ENCODE results near the gene ICE1.

The ICE1 gene

DNA sequence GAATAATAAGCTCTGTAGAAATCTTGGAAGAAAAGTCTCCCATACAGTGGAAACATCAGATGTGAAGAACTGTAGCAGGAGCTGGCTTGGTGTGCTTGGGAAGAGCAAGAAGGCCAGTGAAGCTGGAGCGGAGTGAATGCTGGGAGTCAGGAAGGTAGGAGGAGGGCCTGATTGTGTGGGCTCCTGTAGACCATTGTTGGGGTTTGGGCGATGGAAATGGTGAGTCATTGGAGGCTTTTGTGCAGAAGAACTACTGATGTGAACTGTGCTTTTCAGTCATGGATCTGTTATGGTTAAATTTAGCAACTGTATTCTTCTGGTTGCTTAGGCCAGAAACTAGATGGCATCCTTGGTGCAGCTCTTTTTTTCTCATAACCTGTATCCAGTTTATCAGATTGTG is 2.3 kb downstream of the ICE1 start:
- H3K9me3 ChIP-seq (ENCODE audit: control insufficient read depth, low read length), result no peaks in the 10 kb centered on the region
- H3K27me3 ChIP-seq (ENCODE audit: control insufficient read depth, insufficient read depth, low read length), result no peaks in the 10 kb centered on the region
- H3K4me3 ChIP-seq (ENCODE audit: low read length), result no peak overlapping the region
- H3K4me1 ChIP-seq (ENCODE audit: control insufficient read depth, insufficient read depth, low read length), result peaks cover 21% of the 10 kb centered on the region
- H3K9ac ChIP-seq (ENCODE audit: low read length), result no peak overlapping the region
- H3K36me3 ChIP-seq (ENCODE audit: control insufficient read depth, insufficient read depth, low read length), result no peaks in the 10 kb centered on the region

DNA sequence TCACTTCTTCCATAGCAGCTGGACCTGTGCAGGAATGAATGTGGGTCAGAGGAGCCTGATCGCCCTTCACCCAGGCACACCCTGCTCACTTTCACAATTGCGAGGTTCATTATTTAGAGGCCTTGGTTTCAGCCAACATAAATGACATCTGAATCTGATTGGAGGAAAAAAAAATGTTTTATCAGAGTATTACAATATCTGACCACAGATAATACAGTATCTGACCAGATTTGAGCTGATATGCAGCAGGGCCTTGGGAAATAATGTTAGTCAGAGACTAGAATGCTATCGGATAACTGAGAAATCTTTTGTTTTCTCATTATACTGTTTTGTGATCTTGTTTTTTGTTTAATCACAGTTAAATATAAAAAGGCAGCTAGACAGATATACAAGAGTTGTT is 7.7 kb downstream of the ICE1 start:
- H3K4me1 ChIP-seq (ENCODE audit: control insufficient read depth, insufficient read depth, low read length), result peaks cover 7% of the 10 kb centered on the region
- H3K9ac ChIP-seq (ENCODE audit: low read length), result no peak overlapping the region
- no peaks in the 10 kb centered on the region for H3K36me3 ChIP-seq (ENCODE audit: control insufficient read depth, insufficient read depth, low read length)
- H3K27me3 ChIP-seq (ENCODE audit: control insufficient read depth, insufficient read depth, low read length), result no peaks in the 10 kb centered on the region
- H3K4me3 ChIP-seq (ENCODE audit: low read length), result no peak overlapping the region
- no peaks in the 10 kb centered on the region for H3K9me3 ChIP-seq (ENCODE audit: control insufficient read depth, low read length)

DNA sequence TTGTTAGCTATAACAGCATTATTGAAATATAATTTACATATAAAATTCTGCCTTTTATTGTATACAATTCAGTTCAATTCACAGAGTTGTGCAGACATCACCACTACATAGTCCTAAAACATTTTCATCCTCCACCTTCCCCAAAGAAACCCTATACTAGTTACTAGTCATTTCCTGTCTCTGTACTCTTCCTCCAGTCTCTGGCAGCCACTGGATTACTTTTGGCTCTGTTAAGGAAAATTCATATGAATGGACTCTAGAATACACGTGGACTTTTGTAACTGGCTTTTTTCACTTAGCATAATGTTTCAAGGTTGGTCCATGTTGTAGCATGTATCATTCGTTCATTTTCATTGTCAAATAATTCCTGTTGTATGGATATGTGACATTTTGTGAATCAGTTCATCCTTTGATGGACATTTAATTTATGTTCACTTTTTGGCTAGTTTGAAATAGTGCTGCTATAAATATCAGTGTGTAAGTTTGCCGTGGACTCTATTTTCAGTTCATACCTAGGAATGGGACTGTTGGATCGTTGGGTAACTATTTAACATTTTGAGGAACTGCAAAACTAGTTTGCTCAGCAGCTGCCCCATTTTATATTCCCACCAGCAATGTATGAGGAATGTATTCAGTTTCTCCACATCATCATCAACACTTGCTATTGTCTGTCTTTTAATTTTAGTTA is 9.7 kb downstream of the ICE1 start:
- H3K9me3 ChIP-seq (ENCODE audit: control insufficient read depth, low read length), result no peaks in the 10 kb centered on the region
- peaks cover 7% of the 10 kb centered on the region for H3K4me1 ChIP-seq (ENCODE audit: control insufficient read depth, insufficient read depth, low read length)
- H3K4me3 ChIP-seq (ENCODE audit: low read length), result no peak overlapping the region
- H3K27me3 ChIP-seq (ENCODE audit: control insufficient read depth, insufficient read depth, low read length), result no peaks in the 10 kb centered on the region
- no peaks in the 10 kb centered on the region for H3K36me3 ChIP-seq (ENCODE audit: control insufficient read depth, insufficient read depth, low read length)
- no peak overlapping the region for H3K9ac ChIP-seq (ENCODE audit: low read length)

DNA sequence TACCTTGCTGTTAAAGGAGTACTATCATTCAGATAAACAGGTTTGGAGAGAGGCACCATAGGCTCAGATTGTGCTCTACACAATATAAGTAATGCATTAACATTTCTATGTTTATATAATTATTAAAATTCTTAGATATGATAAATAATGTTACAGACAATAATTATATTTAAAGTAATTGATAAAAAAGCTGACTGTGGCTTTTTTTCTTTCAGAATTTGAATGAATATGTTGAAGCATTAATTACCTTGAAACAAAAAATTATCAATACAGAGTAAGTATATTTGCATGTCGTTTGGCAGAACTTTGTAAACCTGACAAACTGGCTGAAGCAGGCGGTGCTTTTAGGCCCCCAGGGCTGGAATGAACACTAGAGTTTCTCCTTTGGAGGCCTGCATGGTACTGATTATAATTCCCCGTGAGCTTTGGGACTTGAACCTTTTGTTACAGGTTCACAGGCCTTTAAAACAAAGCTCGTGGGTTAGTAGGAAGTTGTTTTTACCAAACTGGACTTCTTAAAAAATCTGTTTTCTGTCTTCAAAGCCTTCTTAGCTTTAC is 13.8 kb downstream of the ICE1 start:
- H3K9ac ChIP-seq (ENCODE audit: low read length), result no peak overlapping the region
- no peak overlapping the region for H3K4me3 ChIP-seq (ENCODE audit: low read length)
- H3K36me3 ChIP-seq (ENCODE audit: control insufficient read depth, insufficient read depth, low read length), result no peaks in the 10 kb centered on the region
- no peaks in the 10 kb centered on the region for H3K9me3 ChIP-seq (ENCODE audit: control insufficient read depth, low read length)
- peaks cover 7% of the 10 kb centered on the region for H3K4me1 ChIP-seq (ENCODE audit: control insufficient read depth, insufficient read depth, low read length)
- H3K27me3 ChIP-seq (ENCODE audit: control insufficient read depth, insufficient read depth, low read length), result no peaks in the 10 kb centered on the region

DNA sequence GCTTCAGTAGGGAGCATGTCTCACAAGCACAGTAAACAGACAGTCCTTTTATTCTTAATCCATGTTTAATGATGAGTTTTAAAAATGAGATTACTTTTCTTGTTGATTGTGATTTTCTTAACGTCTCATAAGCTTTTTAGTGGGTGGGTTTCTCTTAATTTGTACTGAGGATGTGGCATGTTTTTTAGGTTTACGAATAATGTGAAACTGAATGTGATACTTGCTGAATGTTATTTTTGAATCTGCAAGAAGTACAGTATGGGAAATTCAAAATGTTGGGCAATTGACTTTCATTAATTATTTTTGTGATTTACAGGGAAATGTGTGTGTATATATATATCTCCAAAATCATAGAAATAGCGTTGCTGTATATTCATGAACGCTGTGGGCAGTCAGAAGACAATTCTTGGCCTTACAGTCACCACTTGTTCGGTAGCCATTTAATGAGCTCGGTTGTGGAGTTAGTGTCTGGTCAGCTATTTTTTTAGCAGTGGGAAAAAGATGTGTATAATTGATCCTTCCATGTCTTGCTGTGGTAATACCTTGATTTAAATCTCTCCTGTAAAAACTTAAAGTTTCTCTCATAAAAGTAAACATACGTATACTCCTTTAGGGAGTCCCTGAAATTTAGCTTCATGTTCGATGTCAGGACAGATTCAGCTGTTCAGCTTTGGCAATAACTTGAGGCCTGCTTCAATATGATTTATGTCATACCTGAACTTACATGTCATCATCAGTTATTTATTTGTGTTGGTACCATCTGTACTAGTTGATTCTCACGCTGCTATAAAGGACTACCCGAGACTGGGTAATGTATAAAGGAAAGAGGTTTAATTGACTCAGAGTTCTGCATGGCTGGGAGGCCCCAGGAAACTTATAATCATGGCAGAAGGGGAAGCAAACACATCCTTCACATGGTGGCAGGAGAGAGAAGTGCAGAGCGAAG is 15.0 kb downstream of the ICE1 start:
- Histone ChIP-seq H3K9me3 (ENCODE audit: control insufficient read depth, low read length) (no peaks in the 10 kb centered on the region), H3K36me3 (ENCODE audit: control insufficient read depth, insufficient read depth, low read length) (no peaks in the 10 kb centered on the region), H3K9ac (ENCODE audit: low read length) (no peak overlapping the region), H3K4me3 (ENCODE audit: low read length) (no peak overlapping the region), H3K27me3 (ENCODE audit: control insufficient read depth, insufficient read depth, low read length) (no peaks in the 10 kb centered on the region), H3K4me1 (ENCODE audit: control insufficient read depth, insufficient read depth, low read length) (peaks cover 7% of the 10 kb centered on the region)

DNA sequence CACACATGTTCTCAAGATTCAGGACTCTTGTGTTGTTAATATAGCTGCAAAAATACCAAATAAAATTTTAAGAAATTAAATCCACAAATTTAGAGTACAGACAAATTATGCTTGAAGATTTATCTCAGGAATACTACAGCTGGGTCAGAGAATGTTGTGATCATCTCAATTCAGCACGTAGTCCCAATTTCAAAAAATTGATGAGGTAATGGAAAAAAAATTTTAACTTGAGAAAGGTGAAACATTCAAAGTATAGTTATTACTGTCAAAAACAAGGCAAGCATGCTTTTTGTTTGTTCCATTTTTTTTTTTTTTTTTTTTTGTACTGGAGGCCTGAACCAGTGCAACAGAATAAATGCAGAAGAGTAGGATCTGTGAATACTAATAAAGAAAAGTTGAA is 29.4 kb downstream of the ICE1 start:
- no peaks in the 10 kb centered on the region for H3K27me3 ChIP-seq (ENCODE audit: control insufficient read depth, insufficient read depth, low read length)
- no peaks in the 10 kb centered on the region for H3K36me3 ChIP-seq (ENCODE audit: control insufficient read depth, insufficient read depth, low read length)
- H3K9ac ChIP-seq (ENCODE audit: low read length), result no peak overlapping the region
- no peaks in the 10 kb centered on the region for H3K4me1 ChIP-seq (ENCODE audit: control insufficient read depth, insufficient read depth, low read length)
- H3K9me3 ChIP-seq (ENCODE audit: control insufficient read depth, low read length), result no peaks in the 10 kb centered on the region
- no peak overlapping the region for H3K4me3 ChIP-seq (ENCODE audit: low read length)

DNA sequence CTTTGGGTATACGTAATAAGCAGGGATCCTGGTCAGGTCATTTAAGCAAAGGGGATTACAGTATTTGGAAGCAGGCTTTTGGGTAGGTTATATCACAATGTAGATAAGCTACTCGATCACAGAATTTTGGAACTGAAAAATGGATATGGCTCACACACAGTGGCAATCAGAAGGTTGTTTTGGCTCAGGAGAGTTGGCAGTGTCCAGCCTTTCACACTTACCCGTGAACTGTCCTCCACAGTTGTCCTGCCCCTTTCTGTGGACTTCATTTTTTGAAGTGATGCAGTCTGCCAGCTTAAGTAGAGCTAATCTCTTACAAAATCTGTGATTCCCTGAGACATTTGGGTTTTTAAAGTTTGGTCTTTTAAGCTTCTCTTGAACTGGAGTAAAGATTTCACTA is 30.7 kb downstream of the ICE1 start:
- Histone ChIP-seq H3K36me3 (ENCODE audit: control insufficient read depth, insufficient read depth, low read length) (no peaks in the 10 kb centered on the region), H3K4me1 (ENCODE audit: control insufficient read depth, insufficient read depth, low read length) (no peaks in the 10 kb centered on the region), H3K9me3 (ENCODE audit: control insufficient read depth, low read length) (no peaks in the 10 kb centered on the region), H3K4me3 (ENCODE audit: low read length) (no peak overlapping the region), H3K27me3 (ENCODE audit: control insufficient read depth, insufficient read depth, low read length) (no peaks in the 10 kb centered on the region), H3K9ac (ENCODE audit: low read length) (no peak overlapping the region)

DNA sequence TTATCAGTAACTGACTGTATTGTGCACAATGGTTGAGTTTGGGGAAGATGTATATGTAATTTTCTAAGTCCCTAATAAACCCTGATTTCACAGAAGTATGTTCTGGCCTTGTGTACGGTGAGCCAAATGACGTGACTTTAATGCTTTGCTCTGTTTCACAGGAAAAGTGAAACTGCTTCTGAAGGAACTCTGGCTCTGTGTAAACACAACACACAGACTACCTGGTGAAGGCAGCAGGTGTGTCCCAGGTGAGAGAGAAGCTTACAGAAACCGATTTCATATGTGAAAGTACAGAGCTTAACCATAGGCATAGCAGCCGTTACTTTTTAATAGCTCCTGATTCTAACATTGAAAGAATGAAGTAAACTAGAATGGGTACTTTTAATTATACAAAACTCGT is 31.9 kb downstream of the ICE1 start:
- Histone ChIP-seq H3K9me3 (ENCODE audit: control insufficient read depth, low read length) (no peaks in the 10 kb centered on the region), H3K27me3 (ENCODE audit: control insufficient read depth, insufficient read depth, low read length) (no peaks in the 10 kb centered on the region), H3K9ac (ENCODE audit: low read length) (no peak overlapping the region), H3K4me1 (ENCODE audit: control insufficient read depth, insufficient read depth, low read length) (no peaks in the 10 kb centered on the region), H3K4me3 (ENCODE audit: low read length) (no peak overlapping the region), H3K36me3 (ENCODE audit: control insufficient read depth, insufficient read depth, low read length) (no peaks in the 10 kb centered on the region)

DNA sequence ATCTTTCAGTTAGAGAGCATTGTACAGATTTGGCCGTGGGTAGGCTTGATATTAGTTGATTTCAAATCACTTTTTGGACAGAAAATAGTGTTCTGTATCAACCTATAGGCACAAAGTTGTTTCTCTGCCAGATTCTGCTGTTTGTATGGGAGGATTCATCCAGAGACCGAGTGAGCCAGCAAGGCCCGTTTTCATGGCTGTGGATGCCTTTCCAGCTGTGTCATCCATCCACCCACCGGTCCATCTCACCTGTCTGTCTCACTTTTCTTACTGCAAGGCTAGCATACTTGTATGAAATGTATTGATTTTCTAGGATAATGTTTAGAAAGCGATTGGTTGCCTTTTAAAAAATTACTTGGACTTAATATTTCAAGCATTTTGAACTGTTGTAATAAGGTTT is 34.4 kb downstream of the ICE1 start:
- Histone ChIP-seq H3K36me3 (ENCODE audit: control insufficient read depth, insufficient read depth, low read length) (peaks cover 9% of the 10 kb centered on the region), H3K4me3 (ENCODE audit: low read length) (no peak overlapping the region), H3K9me3 (ENCODE audit: control insufficient read depth, low read length) (no peaks in the 10 kb centered on the region), H3K4me1 (ENCODE audit: control insufficient read depth, insufficient read depth, low read length) (no peaks in the 10 kb centered on the region), H3K9ac (ENCODE audit: low read length) (no peak overlapping the region), H3K27me3 (ENCODE audit: control insufficient read depth, insufficient read depth, low read length) (no peaks in the 10 kb centered on the region)

DNA sequence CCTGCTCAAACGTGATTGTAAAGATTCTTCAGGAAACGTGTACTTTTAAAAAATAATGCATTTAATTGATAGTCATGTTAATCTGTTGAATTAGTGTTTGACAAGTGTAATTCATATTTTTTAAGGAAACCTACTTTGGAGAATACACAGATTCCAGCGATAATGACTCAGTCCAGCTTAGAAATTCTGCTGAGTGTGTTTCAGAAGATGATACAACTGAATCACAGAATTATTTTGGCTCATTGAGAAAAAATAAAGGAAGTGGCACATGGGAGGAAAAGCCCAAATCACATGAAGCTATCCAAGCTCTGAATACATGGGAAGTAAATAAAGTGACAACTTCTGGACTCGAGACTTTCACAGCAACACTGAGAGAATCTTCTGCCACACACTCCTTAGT is 37.8 kb downstream of the ICE1 start:
- Histone ChIP-seq H3K4me1 (ENCODE audit: control insufficient read depth, insufficient read depth, low read length) (no peaks in the 10 kb centered on the region), H3K9me3 (ENCODE audit: control insufficient read depth, low read length) (no peaks in the 10 kb centered on the region), H3K36me3 (ENCODE audit: control insufficient read depth, insufficient read depth, low read length) (peaks cover 9% of the 10 kb centered on the region)

DNA sequence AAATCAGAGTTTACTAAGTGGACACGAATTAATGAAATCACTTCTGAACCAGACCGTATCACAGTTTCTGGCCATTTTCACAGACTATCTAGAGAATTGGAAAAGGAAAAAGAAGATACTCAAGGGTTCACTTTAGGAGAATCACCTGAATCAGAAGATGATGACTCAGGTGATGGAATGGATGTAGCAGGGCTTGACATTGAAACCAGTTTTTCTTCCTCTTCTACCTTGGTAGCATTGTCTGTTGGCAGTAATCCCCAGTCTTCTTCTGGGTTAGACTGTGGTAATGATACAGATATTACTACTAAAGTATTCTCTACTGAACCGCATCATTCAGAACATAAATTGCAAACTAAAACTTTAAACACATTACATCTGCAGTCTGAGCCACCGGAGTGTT is 38.5 kb downstream of the ICE1 start:
- H3K4me1 ChIP-seq (ENCODE audit: control insufficient read depth, insufficient read depth, low read length), result no peaks in the 10 kb centered on the region
- peaks cover 9% of the 10 kb centered on the region for H3K36me3 ChIP-seq (ENCODE audit: control insufficient read depth, insufficient read depth, low read length)
- no peak overlapping the region for H3K4me3 ChIP-seq (ENCODE audit: low read length)
- no peak overlapping the region for H3K9ac ChIP-seq (ENCODE audit: low read length)
- H3K9me3 ChIP-seq (ENCODE audit: control insufficient read depth, low read length), result no peaks in the 10 kb centered on the region
- no peaks in the 10 kb centered on the region for H3K27me3 ChIP-seq (ENCODE audit: control insufficient read depth, insufficient read depth, low read length)

More for the DNA sequence above, 37.8 kb downstream of the ICE1 start:
- Histone ChIP-seq H3K9ac (ENCODE audit: low read length) (no peak overlapping the region), H3K4me3 (ENCODE audit: low read length) (no peak overlapping the region), H3K27me3 (ENCODE audit: control insufficient read depth, insufficient read depth, low read length) (no peaks in the 10 kb centered on the region)

DNA sequence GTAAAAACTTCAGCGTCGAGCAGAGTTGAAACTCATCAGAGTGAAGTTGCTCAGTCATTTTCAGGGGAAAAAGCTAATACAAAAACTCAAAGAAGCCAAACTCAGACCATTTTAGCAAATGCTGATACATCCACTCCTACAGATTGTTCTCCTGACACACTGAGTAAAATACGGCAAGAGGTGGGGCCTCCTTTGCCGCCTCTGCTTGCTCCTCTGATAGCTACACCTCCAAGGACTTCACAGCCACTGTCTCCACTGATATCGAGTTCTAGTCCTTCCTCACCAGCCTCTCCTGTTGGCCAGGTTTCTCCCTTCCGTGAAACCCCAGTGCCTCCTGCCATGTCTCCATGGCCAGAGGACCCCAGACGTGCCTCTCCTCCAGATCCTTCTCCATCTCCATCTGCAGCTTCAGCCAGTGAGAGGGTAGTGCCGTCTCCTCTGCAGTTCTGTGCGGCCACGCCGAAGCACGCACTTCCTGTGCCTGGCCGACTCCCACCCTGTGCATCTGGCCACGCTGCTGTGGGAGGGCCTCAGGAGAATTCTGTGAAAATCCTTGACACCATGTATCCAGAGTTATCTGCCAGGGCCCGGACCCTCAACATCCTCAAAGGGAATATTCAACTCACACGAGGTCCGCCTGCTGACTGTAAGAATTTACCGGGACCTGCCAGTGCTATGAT is 41.7 kb downstream of the ICE1 start:
- H3K4me3 ChIP-seq (ENCODE audit: low read length), result no peak overlapping the region
- no peak overlapping the region for H3K9ac ChIP-seq (ENCODE audit: low read length)
- no peaks in the 10 kb centered on the region for H3K27me3 ChIP-seq (ENCODE audit: control insufficient read depth, insufficient read depth, low read length)
- H3K9me3 ChIP-seq (ENCODE audit: control insufficient read depth, low read length), result no peaks in the 10 kb centered on the region
- H3K36me3 ChIP-seq (ENCODE audit: control insufficient read depth, insufficient read depth, low read length), result peaks cover 9% of the 10 kb centered on the region
- H3K4me1 ChIP-seq (ENCODE audit: control insufficient read depth, insufficient read depth, low read length), result no peaks in the 10 kb centered on the region
